Activated naive CD8-positive, alpha-beta T cell treated with anti-CD3 and anti-CD28 coated beads, Interleukin-2, amount 50 U/mL, for 16 hours (primary cell): ENCODE measurements around the gene LAX1.
A peak's percentile ranks its signal among the peaks of the same experiment; 100 is the strongest.
"Not testable (repeated sequence)": the region's sequence is repeated elsewhere in the genome, so short reads cannot be mapped to it uniquely, and the experiment has no call there.

Experiments used
- DNase-seq: peaks from one replicate; pipeline ENCODE4 v3.0.0-alpha.2; 2020; ENCODE audit warnings: low read depth, low spot score

Gene LAX1, protein sequence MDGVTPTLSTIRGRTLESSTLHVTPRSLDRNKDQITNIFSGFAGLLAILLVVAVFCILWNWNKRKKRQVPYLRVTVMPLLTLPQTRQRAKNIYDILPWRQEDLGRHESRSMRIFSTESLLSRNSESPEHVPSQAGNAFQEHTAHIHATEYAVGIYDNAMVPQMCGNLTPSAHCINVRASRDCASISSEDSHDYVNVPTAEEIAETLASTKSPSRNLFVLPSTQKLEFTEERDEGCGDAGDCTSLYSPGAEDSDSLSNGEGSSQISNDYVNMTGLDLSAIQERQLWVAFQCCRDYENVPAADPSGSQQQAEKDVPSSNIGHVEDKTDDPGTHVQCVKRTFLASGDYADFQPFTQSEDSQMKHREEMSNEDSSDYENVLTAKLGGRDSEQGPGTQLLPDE

GRCh38 chr1:203765029-203765837 is at the start of gene LAX1:
Gene LAX1 (plus strand): TSS chr1:203765183. CDS start chr1:203765566, 383 bp downstream.
- DNase-seq, result peak; percentile 68

DNA sequence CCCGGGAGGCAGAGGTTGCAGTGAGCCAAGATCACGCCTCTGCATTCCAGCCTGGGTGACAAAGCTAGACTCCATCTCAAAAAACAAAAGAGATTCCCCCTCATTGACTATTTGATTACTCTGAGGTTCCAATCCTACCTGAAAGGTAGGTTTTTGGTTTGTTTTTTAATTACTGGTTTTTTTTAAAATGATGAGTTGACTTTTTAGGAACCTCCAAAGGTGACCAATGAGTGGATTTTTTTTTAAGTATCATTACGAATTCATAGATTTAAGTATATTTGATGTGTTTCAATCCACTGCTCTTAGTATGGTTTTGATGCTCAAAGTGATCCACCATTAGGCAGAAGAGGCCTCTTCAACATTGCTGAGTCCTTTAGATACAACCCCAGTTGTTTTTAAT is 47.9 kb upstream of the LAX1 start:
- no peak for DNase-seq

DNA sequence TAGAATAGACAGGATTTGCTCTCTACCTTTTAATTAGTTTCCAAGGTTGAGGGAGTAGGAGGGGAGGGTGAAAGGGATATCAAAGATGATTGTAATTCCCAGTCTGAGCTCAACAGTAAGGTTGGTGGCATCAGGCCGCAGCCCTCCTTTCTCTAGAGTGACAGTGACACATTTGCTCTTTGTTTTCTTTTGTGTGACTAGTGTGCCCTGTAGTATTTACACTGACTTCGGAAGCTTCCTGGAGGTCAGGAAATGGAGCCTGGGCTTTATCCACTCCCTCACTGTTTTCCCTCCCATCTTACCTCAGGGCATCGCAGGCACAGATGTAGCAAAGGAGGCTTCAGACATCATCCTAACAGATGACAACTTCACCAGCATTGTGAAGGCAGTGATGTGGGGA is 44.7 kb upstream of the LAX1 start:
- DNase-seq, result no peak

GRCh38 chr1:203722909-203723308 is 42.1 kb upstream of the LAX1 start:
- DNase-seq, result no peak

DNA sequence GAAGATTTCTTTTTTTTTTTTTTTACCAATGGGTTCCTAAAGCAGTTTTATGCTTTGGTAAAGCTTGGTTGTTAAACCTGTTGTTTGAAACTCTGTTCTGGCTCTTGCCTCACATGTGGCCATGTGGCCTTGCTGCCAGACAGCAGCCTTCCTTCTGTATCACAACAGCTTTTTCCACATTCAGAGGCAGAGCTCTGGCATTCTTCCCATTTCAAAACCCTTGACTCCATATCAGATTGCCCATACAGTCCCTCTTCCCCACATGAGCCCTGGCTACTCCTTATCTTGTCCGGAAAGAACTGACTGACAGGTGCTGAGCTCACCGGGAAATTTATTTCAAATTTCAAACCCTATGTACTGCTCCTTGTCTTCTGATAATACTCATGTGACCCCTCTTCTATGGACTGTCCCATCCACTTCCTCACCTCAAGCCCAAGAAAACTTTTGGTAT is 38.5 kb upstream of the LAX1 start:
- no peak for DNase-seq

- no peak for DNase-seq
Measured at GRCh38 chr1:203733009-203733863, 31.7 kb upstream of the LAX1 start.

GRCh38 chr1:203742436-203742835 is 22.5 kb upstream of the LAX1 start:
- DNase-seq, result no peak

DNA sequence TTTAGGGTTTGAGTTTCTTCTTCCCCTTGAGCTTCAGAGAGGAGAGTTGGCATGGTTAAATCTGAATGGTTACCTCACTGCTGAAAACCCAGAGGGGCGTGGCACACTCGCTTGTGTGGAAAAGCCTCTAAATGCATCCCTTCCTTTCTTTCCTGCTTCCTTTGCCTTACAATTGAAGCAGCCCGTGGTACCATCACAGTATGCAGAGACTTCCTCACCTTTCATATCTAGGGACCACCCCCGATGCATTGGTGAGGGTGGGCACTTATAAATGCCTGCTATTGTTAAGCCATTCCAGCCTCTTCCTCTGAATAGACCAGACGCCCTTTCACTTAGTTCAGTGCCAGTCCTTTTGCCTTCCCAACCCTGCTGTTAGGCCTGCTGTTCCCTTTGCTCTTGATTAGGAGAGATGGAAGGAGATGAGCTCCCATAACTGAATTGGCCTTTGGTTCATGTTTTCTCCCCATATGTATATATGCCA is 21.9 kb upstream of the LAX1 start:
- no peak for DNase-seq

DNA sequence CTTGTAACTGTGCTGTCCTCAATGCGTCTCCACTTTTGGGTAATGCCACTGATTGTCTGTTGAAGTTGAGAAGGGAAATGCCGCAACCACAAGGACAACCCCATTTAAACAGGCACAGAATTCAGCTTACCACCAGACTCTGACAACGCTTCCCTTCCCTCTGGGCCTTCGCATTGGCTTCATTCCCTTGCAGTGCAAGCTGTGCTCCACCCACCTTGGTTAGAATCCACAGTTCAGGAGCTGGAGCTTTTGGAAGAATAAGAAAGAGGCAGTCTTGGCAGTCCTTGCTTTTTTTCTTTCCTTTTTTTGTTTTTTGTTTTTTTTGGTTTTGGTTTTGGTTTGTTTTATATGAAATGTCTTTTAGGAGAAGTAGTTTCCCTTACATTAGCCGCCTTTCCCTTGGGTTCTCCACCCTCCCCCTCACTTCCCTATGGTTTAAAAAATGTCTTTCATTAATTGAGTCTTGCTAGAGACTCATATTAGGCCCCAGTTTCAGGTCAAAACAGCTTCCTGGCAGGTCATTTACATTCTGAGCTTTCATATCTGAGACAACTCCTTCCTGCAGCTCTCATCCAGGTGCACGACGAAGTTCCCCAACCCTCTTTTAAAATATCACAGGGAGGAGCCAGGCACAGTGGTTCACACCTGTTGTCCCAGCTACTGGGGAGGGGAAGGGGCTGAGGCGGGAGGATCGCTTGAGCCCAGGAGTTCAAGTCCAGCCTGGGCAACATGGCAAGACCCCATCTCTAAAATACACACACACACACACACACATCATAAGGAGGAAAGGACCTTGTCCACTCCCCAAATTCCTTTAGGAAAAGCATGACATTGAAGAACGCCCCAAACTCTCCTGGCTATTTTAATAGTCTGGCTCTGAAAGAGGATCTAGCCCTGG is 20.7 kb upstream of the LAX1 start:
- no peak for DNase-seq

- DNase-seq, result no peak
Measured at GRCh38 chr1:203746281-203746680, 18.7 kb upstream of the LAX1 start.

DNA sequence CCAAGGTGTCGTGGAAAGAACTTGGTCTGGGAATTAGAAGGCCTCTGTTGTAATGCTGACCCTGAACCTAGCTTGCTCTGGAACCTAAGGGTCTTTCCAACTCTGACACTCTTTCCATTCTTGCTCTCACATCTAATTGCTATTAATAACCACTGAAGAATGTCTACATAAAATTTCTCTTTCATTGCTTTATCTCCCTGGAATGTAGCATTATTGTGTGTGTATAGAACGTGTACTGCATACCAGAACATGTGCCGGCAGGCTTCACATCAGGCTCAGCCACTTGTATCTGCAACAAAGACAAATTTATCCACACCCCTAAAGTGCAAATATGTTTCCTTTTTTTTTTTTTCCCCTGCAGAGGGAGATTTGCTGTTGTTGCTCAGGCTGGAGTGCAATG is 13.9 kb upstream of the LAX1 start:
- no peak for DNase-seq

DNA sequence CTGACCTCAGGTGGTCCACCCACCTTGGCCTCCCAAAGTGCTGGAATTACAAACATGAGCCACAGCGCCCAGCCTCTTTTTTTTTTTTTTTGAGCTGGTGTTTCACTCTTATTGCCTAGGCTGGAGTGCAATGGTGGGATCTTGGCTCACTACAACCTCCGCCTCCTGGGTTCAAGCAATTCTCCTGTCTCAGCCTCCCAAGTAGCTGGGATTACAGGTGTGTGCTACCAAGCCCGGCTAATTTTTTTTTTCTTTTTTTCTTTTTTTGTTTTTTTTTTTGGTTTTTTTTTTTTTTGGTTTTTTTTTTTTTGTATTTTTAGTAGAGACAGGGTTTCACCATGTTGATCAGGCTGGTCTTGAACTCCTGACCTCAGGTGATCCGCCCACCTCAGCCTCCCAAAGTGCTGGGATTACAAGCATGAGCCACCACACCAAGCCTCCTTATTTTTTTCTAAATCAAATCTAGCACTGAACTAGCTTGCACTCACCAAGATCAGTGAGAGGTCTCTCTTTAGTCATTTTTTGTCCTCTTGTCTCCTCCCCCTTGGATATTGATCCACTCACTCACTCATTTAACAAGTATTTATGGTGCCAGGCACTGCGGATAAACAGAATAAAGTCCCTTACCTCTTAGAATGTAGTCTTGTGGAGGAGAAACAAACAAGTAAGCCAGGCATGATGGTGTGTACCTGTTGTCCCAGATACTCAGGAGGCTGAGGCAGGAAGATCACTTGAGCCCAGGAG is 13.2 kb upstream of the LAX1 start:
- not testable (repeated sequence) for DNase-seq

DNA sequence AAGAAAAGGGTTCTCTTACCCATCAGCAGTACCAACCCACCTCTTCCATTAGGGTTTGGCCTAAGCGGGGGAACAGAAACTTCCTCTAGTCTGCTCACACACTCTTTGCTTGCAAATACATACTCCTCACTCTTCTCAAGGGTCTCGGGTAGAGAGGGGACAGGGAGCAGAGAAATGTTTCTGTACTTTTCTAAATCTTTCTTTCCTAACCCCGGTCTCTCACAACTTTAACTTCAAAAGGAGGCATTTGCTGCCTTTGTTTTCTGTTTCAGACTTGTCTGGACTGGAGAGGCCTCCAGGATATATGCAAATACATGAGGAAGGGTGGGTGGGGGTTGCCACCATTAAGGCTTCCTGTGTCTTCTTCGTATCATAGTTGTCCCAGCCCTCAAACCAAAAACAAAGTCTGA is 10.5 kb upstream of the LAX1 start:
- DNase-seq, result peak; percentile 3

DNA sequence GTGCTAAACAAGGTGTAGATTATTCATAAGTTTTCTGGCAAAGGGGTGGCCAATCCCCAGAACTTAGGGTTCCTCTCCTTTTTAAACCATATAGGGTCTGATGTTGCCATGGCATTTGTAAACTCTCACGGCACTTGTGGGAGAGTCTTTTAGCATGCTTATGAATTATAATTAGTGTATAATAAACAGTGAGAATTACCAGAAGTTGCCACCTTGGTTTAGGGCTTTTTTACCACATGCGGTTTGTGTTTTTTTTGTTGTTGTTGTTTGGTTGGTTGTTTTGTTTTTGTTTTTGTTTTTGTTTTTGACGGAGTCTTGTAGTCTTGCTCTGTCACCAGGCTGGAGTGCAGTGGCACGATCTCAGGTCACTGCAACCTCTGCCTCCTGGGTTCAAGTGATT is 8.9 kb upstream of the LAX1 start:
- DNase-seq, result no peak

GRCh38 chr1:203758749-203759148 is 6.2 kb upstream of the LAX1 start:
- not testable (repeated sequence) for DNase-seq

- no peak for DNase-seq
Measured at GRCh38 chr1:203760506-203760905, 4.5 kb upstream of the LAX1 start.

- DNase-seq, result not testable (repeated sequence)
Measured at GRCh38 chr1:203761958-203762357, 3.0 kb upstream of the LAX1 start.

DNA sequence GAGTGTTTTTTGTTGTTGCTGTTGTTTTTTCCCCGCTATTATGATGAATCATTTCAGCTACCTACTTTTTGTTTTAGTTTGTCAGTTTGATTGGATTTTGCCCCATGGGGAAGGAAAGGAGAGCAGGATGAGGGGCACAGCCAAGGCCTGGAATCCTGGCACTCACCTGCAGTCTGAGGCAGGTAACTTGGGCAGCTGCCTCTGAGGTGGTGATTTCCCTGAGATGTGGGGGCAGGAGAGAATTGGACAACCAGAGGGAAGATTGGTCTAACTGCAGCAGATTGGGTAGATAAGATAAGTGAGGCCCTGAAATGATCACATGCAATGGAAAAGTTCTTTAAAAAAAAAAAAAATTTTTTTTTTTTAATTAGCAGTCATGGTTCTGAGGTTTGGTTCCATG is 1.5 kb upstream of the LAX1 start:
- no peak for DNase-seq

DNA sequence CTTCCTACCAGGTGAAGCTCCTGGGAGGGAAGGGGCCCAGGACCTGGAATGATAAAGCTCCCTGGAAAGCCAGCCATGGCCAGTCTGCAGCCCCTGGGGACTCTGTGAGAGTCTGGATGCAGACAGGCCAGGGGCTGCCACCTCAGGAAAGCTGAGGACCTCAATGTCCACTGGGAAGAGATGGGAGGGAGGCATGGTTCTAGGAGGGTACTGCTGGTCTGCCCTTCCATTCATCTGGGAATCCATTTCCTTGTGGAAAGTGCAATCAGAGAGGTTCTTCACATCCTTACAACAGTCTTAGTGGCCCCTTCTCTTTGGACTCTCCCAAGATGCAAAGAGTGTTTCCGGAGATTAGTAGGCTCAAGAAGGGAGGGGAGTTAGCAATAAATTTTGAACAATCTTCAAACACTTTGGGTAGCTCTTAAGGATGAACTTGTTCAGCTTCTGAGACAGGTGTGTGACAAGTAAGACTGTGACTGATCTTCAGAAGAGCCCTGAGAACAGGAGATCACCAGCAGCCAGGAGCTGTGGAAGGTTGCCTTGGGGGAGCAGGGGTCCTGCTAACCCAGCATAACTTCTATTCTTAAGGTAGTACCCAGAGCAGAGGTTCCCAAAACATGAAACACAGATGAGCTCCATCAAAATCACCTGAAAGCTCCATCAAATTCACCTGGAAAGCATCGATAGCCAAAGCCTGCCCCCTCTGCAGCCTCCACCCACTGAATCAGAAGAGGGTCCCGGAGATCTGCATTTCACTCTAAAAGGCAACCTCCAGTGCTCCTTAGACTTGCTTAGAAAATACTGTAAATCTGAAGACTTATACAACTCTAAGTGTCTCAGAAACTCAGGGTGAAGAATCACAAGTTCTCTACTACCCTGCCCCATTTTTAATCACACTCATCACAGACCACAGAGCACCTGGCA is 616 bp upstream of the LAX1 start:
- no peak for DNase-seq
